Vagina (tissue), 2 donors: ENCODE measurements around the gene CRYZL1.

Experiments
- CTCF ChIP-seq, 3 experiments: fragments of 450-650 bp in 2 of 3; fragments of 200-600 bp in 1 of 3; sonication (generic) in 1 of 3; IDR thresholded peaks; one replicate each; pipeline ENCODE4 v1.5.1; 2017 to 2019; ENCODE audit warnings: antibody characterized with exemption in 3 of 3, mild to moderate bottlenecking in 2 of 3, moderate library complexity in 2 of 3
- POLR2A ChIP-seq, 2 donors: fragments of 450-650 bp; IDR thresholded peaks; one replicate each; pipeline ENCODE4 v1.6.1; 2017; ENCODE audit warnings: antibody characterized with exemption in 2 of 2, mild to moderate bottlenecking in 2 of 2, moderate library complexity in 2 of 2
- POLR2AphosphoS5 ChIP-seq, 2 donors: sonication (generic); formaldehyde crosslinking; IDR thresholded peaks; one replicate each; pipeline ENCODE4 v1.9.0; 2017; ENCODE audit warnings: antibody characterized with exemption in 2 of 2, mild to moderate bottlenecking in 2 of 2, low read depth in 1 of 2; ENCODE audit not compliant: insufficient read depth in 1 of 2

DNA sequence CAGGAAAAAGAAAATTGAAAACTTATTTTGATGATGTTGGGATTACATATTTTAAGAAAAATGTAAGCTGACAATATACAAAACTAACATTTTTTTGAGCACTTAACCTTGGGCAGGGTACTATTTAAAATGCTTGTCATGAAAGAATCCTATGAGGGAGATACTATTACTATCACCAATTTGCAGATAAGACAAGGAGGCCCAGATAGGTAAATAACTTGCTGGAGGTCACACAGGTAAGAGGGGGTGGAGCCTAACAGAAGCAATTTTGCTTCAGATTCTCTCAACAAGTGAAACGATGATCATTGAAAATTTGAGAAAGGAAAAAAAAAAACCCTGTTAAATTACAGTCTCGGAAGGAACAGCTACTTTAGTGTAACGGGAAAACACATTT, 100.8 kb downstream of the CRYZL1 start:
- TF ChIP-seq POLR2AphosphoS5 (IDR thresholded peaks at IDR 0.05; ENCODE audit: insufficient read depth in 1 of 2, low read depth in 1 of 2) (no peak), CTCF (IDR thresholded peaks at IDR 0.05) (no peak), POLR2A (IDR thresholded peaks at IDR 0.05) (no peak)
